Uterus (tissue), 2 donors: ENCODE data around the gene VSIR.

ENCODE experiments used
- CTCF ChIP-seq, 4 experiments: fragments of 200-600 bp in 2 of 4; fragments of 450-650 bp in 2 of 4; sonication (generic) in 2 of 4; IDR thresholded peaks; one replicate each; pipeline ENCODE4 v1.5.1; 2016 to 2019; ENCODE audit warnings: antibody characterized with exemption in 4 of 4, mild to moderate bottlenecking in 2 of 4, moderate library complexity in 1 of 4
- POLR2A ChIP-seq, 2 donors: fragments of 450-650 bp; IDR thresholded peaks; one replicate each; pipeline ENCODE4 v1.6.1; 2016; ENCODE audit warnings: antibody characterized with exemption in 2 of 2, mild to moderate bottlenecking in 1 of 2, moderate library complexity in 1 of 2

- TF ChIP-seq CTCF (IDR thresholded peaks at IDR 0.05) (no peak), POLR2A (IDR thresholded peaks at IDR 0.05) (no peak)
Measured at GRCh38 chr10:71769279-71769823, 4.0 kb downstream of the VSIR start.
